HepG2 (cell line): ENCODE measurements around the gene HSDL1.

Experiments
- HINFP ChIP-seq: sonication (generic); formaldehyde crosslinking; IDR thresholded peaks from 2 replicates; pipeline ENCODE4 v1.4.0; 2020; ENCODE audit warnings: low read depth, mild to moderate bottlenecking, missing genetic modification reagents
- RBAK ChIP-seq: sonication (generic); formaldehyde crosslinking; IDR thresholded peaks from 2 replicates; pipeline ENCODE4 v1.5.1; 2020; ENCODE audit warnings: mild to moderate bottlenecking, missing genetic modification reagents
- TAF15 ChIP-seq: fragments of 200-400 bp; formaldehyde crosslinking; IDR thresholded peaks from one replicate; pipeline ENCODE4 v1.6.1; 2018; ENCODE audit warnings: mild to moderate bottlenecking, low read depth, low read length; ENCODE audit not compliant: poor library complexity, severe bottlenecking
- TBP ChIP-seq: sonication (generic); formaldehyde crosslinking; IDR thresholded peaks from 2 replicates; pipeline ENCODE4 v1.5.0; 2020; ENCODE audit warnings: missing genetic modification reagents
- TF ChIP-seq, protein P1 (sequence below): sonication (generic); formaldehyde crosslinking; IDR thresholded peaks from 2 replicates; pipeline ENCODE4 v1.5.0; 2020; ENCODE audit warnings: mild to moderate bottlenecking, missing genetic modification reagents, moderate library complexity
- TF ChIP-seq, protein P2 (sequence below): IDR thresholded peaks from 2 replicates; pipeline ENCODE4 v1.6.1; 2016

DNA sequence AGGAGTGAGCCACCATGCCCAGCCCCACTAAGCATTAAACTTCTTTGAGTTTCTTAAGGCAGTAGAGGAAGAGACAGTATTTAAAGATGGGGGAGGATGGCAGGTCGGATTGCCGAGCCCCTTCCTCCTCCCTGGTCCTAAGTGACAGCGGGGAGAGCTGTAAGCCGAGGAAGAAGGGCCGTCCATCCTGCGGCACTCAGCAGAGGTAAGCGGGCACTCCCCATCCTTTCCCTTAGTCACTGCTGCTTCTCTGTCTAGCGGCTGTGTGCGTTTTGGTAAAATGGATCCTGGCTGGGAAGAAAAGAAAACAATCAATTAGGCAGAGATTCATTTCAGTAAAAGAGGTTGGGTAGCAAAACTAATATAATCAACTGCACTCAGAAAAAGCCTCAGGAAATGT, 14.0 kb upstream of the HSDL1 start:
- TF ChIP-seq RBAK (CRISPR knock-in tag) (no peak), TAF15 (no peak), HINFP (CRISPR knock-in tag) (no peak), TBP (CRISPR knock-in tag) (no peak)
- TF ChIP-seq, protein P1, sequence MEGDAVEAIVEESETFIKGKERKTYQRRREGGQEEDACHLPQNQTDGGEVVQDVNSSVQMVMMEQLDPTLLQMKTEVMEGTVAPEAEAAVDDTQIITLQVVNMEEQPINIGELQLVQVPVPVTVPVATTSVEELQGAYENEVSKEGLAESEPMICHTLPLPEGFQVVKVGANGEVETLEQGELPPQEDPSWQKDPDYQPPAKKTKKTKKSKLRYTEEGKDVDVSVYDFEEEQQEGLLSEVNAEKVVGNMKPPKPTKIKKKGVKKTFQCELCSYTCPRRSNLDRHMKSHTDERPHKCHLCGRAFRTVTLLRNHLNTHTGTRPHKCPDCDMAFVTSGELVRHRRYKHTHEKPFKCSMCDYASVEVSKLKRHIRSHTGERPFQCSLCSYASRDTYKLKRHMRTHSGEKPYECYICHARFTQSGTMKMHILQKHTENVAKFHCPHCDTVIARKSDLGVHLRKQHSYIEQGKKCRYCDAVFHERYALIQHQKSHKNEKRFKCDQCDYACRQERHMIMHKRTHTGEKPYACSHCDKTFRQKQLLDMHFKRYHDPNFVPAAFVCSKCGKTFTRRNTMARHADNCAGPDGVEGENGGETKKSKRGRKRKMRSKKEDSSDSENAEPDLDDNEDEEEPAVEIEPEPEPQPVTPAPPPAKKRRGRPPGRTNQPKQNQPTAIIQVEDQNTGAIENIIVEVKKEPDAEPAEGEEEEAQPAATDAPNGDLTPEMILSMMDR (CRISPR knock-in tag) = no peak
- TF ChIP-seq, protein P2, sequence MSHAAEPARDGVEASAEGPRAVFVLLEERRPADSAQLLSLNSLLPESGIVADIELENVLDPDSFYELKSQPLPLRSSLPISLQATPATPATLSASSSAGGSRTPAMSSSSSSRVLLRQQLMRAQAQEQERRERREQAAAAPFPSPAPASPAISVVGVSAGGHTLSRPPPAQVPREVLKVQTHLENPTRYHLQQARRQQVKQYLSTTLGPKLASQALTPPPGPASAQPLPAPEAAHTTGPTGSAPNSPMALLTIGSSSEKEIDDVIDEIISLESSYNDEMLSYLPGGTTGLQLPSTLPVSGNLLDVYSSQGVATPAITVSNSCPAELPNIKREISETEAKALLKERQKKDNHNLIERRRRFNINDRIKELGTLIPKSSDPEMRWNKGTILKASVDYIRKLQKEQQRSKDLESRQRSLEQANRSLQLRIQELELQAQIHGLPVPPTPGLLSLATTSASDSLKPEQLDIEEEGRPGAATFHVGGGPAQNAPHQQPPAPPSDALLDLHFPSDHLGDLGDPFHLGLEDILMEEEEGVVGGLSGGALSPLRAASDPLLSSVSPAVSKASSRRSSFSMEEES (CRISPR knock-in tag) = no peak
